NB4 (cell line): ENCODE data around the gene CAMKK1.
A peak's percentile ranks its signal among the peaks of the same experiment; 100 is the strongest.

Experiments
- DNase-seq: peaks from one replicate; pipeline ENCODE4 v3.0.0; 2010; ENCODE audit warnings: low read depth
- H3K4me3 ChIP-seq: one replicate; pipeline ENCODE4 v1.5.1; 2011; ENCODE audit warnings: mild to moderate bottlenecking, low read depth, low read length, moderate library complexity
- CTCF ChIP-seq: IDR thresholded peaks from one replicate; pipeline ENCODE4 v1.5.1; 2012; ENCODE audit warnings: low read depth, low read length
- MAX ChIP-seq: IDR thresholded peaks from 2 replicates; pipeline ENCODE4 v1.6.1; 2011; ENCODE audit warnings: low read depth, low read length
- MYC ChIP-seq: IDR thresholded peaks from 2 replicates; pipeline ENCODE4 v1.6.1; 2011; ENCODE audit warnings: low read depth, low read length
- POLR2A ChIP-seq: IDR thresholded peaks from 2 replicates; pipeline ENCODE4 v1.6.1; 2011; ENCODE audit warnings: mild to moderate bottlenecking; ENCODE audit not compliant: insufficient read length; ENCODE audit errors: extremely low read depth

The CAMKK1 gene

GRCh38 chr17:3838206-3838605, 54.6 kb downstream of the CAMKK1 start:
- H3K4me3 ChIP-seq = no peak overlapping the region
- no peak for DNase-seq
- TF ChIP-seq MYC (no peak), MAX (no peak), CTCF (no peak), POLR2A (no peak)

- no peak for TF ChIP-seq MAX
- TF ChIP-seq MYC = no peak
- TF ChIP-seq CTCF = no peak
- TF ChIP-seq POLR2A = no peak
- DNase-seq = no peak
- no peak overlapping the region for H3K4me3 ChIP-seq
Observed at GRCh38 chr17:3836551-3836950, 56.3 kb downstream of the CAMKK1 start.

- no peak for TF ChIP-seq POLR2A
- peak; percentile 60 for TF ChIP-seq MYC
- peak overlapping the region; percentile 28 for H3K4me3 ChIP-seq
- DNase-seq = peak; percentile 83
Observed at GRCh38 chr17:3835410-3836229, 57.2 kb downstream of the CAMKK1 start.

- TF ChIP-seq POLR2A = no peak
- TF ChIP-seq MAX = peak; percentile 92
- TF ChIP-seq CTCF = no peak
- peak; percentile 78 for TF ChIP-seq MYC
- peak; percentile 86 for DNase-seq
- H3K4me3 ChIP-seq = peak overlapping the region; percentile 1
Observed at GRCh38 chr17:3834811-3835210, 58.0 kb downstream of the CAMKK1 start.

GRCh38 chr17:3828852-3829232, 64.0 kb downstream of the CAMKK1 start:
- DNase-seq = no peak
- TF ChIP-seq POLR2A = no peak
- no peak for TF ChIP-seq MYC
- no peak for TF ChIP-seq MAX
- TF ChIP-seq CTCF = no peak
- no peak overlapping the region for H3K4me3 ChIP-seq

GRCh38 chr17:3828151-3828851, 64.6 kb downstream of the CAMKK1 start:
- TF ChIP-seq MYC = no peak
- TF ChIP-seq MAX = no peak
- TF ChIP-seq CTCF = no peak
- no peak for TF ChIP-seq POLR2A

More at GRCh38 chr17:3828151-3828851, 64.6 kb downstream of the CAMKK1 start:
- H3K4me3 ChIP-seq = no peak overlapping the region
- no peak for DNase-seq
